A549 (cell line): ENCODE data around the gene TMEM167B.

Experiments
- CTCF ChIP-seq: fragments of >200 bp; sonication (Bioruptor Twin); formaldehyde crosslinking; IDR thresholded peaks from 3 replicates; pipeline ENCODE4 v1.5.1; 2016
- EHMT2 ChIP-seq: fragments of 200-600 bp; sonication (generic); IDR thresholded peaks from 2 replicates; pipeline ENCODE4 v1.6.1; 2016; ENCODE audit warnings: antibody characterized with exemption, low read depth, mild to moderate bottlenecking, moderate library complexity
- EP300 ChIP-seq, 2 experiments: fragments of >200 bp; sonication (Bioruptor Twin); formaldehyde crosslinking; IDR thresholded peaks; 2 replicates in 1 of 2; 3 replicates in 1 of 2; pipeline ENCODE4 v1.6.1; 2016 to 2017
- JUNB ChIP-seq: fragments of >200 bp; sonication (Bioruptor Twin); formaldehyde crosslinking; IDR thresholded peaks from 2 replicates; pipeline ENCODE4 v1.6.1; 2016
- MAX ChIP-seq: IDR thresholded peaks from 2 replicates; pipeline ENCODE4 v1.6.1; 2012
- MAZ ChIP-seq: fragments of 150-350 bp; IDR thresholded peaks from 2 replicates; pipeline ENCODE4 v1.6.1; 2014; ENCODE audit warnings: antibody characterized with exemption, low read depth, low read length, borderline replicate concordance
- NPAS2 ChIP-seq: fragments of 250-450 bp; sonication (Bioruptor Pico); IDR thresholded peaks from 2 replicates; pipeline ENCODE4 v1.8.0; 2022; ENCODE audit warnings: mild to moderate bottlenecking, moderate library complexity, borderline replicate concordance
- POLR2A ChIP-seq: IDR thresholded peaks from 2 replicates; pipeline ENCODE4 v1.6.1; 2012; ENCODE audit warnings: mild to moderate bottlenecking, low read length
- RAD21 ChIP-seq, 2 experiments: fragments of >200 bp in 1 of 2; sonication (Bioruptor Twin) in 1 of 2; formaldehyde crosslinking in 1 of 2; IDR thresholded peaks in 1 of 2; conservative IDR thresholded peaks in 1 of 2; 2 replicates in 1 of 2; 3 replicates in 1 of 2; pipeline ENCODE4 v1.6.1; 2012 to 2018; ENCODE audit warnings: inconsistent platforms in 1 of 2
- RCOR1 ChIP-seq: fragments of 150-350 bp; IDR thresholded peaks from 2 replicates; pipeline ENCODE4 v1.6.1; 2014; ENCODE audit warnings: antibody characterized with exemption, low read length, low read depth
- TP53 ChIP-seq: fragments of 250-450 bp; sonication (Bioruptor Pico); IDR thresholded peaks from 2 replicates; pipeline ENCODE4 v1.5.0; 2021; ENCODE audit warnings: mild to moderate bottlenecking, moderate library complexity

- TF ChIP-seq CTCF (no peak), NPAS2 (CRISPR knock-in tag) (no peak), MAX (no peak), JUNB (no peak), TP53 (no peak), EP300 (IDR thresholded peaks at IDR 0.05) (no peak), RCOR1 (no peak), RAD21 (conservative IDR thresholded peaks at IDR 0.05 in 1 of 2, IDR thresholded peaks at IDR 0.05 in 1 of 2) (no peak), POLR2A (no peak), EHMT2 (no peak), MAZ (no peak)
These were observed 14.0 kb downstream of the TMEM167B start for GRCh38 chr1:109104364-109105151.
